Measurements from ENCODE around the gene CCSER1.

DNA sequence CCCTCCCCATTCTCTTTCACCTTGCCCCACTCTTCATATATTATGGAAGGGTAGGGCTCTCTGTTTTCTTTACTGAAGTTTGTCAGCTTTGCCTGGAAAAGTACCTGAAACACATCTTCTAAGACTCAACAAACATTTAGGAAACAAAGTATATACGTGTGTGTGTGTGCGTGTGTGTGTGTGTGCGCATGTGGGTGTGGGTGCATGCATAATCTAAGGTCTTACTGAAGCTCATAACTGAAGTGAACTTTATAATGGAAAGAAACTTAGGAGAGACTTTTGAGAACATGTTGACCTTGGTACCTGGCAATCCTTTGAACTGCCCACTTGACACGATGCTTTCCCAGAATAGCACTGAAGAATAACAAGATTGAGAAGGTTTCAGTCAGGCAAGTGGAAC lies 1190.2 kb downstream of the CCSER1 start:
- TF ChIP-seq, protein P1, sequence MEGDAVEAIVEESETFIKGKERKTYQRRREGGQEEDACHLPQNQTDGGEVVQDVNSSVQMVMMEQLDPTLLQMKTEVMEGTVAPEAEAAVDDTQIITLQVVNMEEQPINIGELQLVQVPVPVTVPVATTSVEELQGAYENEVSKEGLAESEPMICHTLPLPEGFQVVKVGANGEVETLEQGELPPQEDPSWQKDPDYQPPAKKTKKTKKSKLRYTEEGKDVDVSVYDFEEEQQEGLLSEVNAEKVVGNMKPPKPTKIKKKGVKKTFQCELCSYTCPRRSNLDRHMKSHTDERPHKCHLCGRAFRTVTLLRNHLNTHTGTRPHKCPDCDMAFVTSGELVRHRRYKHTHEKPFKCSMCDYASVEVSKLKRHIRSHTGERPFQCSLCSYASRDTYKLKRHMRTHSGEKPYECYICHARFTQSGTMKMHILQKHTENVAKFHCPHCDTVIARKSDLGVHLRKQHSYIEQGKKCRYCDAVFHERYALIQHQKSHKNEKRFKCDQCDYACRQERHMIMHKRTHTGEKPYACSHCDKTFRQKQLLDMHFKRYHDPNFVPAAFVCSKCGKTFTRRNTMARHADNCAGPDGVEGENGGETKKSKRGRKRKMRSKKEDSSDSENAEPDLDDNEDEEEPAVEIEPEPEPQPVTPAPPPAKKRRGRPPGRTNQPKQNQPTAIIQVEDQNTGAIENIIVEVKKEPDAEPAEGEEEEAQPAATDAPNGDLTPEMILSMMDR (IDR thresholded peaks at IDR 0.05; ENCODE audit: low read depth, low read length, poor library complexity, severe bottlenecking): no peak
- no peak for TF ChIP-seq EZH2phosphoT487 (IDR thresholded peaks at IDR 0.05; ENCODE audit: borderline replicate concordance, low read length)
